HL-60 (cell line): Measurements from ENCODE around the gene CPNE2.

Source experiments
- DNase-seq, 2 experiments: peaks; one replicate each; pipeline ENCODE4 v3.0.0-alpha.2; 2010 to 2020; ENCODE audit warnings: low read depth in 1 of 2, low spot score in 1 of 2
- H3K27ac ChIP-seq: fragments of 250-450 bp; sonication (Bioruptor Pico); replicated peaks from 2 replicates; pipeline ENCODE4 v1.5.1; 2020; ENCODE audit warnings: mild to moderate bottlenecking, moderate library complexity
- H3K27me3 ChIP-seq: fragments of 250-450 bp; sonication (Bioruptor Pico); 2 replicates; pipeline ENCODE4 v1.5.1; 2021; ENCODE audit warnings: mild to moderate bottlenecking, moderate library complexity; ENCODE audit not compliant: insufficient read depth, poor library complexity, severe bottlenecking
- H3K4me3 ChIP-seq: replicated peaks from 2 replicates; pipeline ENCODE4 v1.5.1; 2011; ENCODE audit warnings: mild to moderate bottlenecking, control low read depth, low read length; ENCODE audit not compliant: insufficient read depth
- GABPA ChIP-seq: IDR thresholded peaks from 2 replicates; pipeline ENCODE4 v1.6.1; 2012; ENCODE audit warnings: low read depth
- POLR2AphosphoS5 ChIP-seq: IDR thresholded peaks from 2 replicates; pipeline ENCODE4 v1.6.1; 2012; ENCODE audit warnings: low read depth
- REST ChIP-seq: IDR thresholded peaks from 2 replicates; pipeline ENCODE4 v1.6.1; 2012; ENCODE audit warnings: low read depth; ENCODE audit not compliant: insufficient replicate concordance
- SPI1 ChIP-seq: IDR thresholded peaks from 2 replicates; pipeline ENCODE4 v1.6.1; 2012; ENCODE audit warnings: low read depth, mild to moderate bottlenecking, borderline replicate concordance
- TF ChIP-seq, protein P1 (sequence below): IDR thresholded peaks from one replicate; pipeline ENCODE4 v1.5.1; 2011; ENCODE audit warnings: low read length, control low read depth, inconsistent platforms; ENCODE audit not compliant: insufficient read depth

CPNE2 gene

DNA sequence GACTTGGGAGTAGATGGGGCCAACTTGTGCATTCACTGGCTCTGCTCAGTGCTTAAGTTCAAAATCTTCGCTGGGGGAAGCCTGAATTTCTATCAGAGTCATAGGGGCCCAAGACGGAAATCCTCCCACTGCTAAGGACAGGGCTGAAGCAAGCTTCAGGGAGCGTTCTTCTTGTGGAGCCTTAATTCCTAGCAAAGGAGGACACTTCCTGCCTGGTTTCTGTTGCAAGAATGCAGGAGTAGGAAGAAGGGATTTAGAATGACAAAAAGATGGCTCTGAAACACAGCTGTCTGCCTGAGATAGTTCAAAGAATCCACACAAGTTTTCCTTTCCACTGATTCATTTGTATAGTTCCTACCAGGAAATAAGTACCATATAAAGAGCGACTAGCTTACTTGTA, 67.1 kb downstream of the CPNE2 start:
- Histone ChIP-seq H3K27ac (no peak overlapping the region), H3K27me3 (no peaks in the 10 kb centered on the region)
- TF ChIP-seq, protein P1, sequence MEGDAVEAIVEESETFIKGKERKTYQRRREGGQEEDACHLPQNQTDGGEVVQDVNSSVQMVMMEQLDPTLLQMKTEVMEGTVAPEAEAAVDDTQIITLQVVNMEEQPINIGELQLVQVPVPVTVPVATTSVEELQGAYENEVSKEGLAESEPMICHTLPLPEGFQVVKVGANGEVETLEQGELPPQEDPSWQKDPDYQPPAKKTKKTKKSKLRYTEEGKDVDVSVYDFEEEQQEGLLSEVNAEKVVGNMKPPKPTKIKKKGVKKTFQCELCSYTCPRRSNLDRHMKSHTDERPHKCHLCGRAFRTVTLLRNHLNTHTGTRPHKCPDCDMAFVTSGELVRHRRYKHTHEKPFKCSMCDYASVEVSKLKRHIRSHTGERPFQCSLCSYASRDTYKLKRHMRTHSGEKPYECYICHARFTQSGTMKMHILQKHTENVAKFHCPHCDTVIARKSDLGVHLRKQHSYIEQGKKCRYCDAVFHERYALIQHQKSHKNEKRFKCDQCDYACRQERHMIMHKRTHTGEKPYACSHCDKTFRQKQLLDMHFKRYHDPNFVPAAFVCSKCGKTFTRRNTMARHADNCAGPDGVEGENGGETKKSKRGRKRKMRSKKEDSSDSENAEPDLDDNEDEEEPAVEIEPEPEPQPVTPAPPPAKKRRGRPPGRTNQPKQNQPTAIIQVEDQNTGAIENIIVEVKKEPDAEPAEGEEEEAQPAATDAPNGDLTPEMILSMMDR: no peak
- TF ChIP-seq SPI1: no peak

DNA sequence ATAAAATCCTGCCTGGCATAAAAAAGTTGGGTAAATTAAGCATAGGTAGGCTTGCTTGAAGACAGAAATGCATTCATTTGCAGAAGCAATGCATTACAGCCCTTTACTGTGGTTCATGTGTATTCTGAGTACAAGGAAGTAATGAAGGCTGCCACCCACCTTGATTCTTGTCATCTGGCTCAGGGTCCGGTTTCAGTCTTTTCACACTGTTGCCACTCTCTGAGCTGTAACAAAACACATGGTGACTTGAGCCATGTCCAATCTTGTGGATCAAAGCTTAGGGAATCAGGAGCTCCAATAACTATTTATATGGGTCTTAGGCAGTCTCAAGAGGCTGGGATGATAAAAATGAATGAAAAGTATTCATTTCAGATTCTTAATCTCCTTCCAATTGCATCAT, 71.5 kb downstream of the CPNE2 start:
- Histone ChIP-seq H3K4me3 (no peak overlapping the region), H3K27me3 (no peaks in the 10 kb centered on the region), H3K27ac (no peak overlapping the region)
- DNase-seq: no peak
- TF ChIP-seq SPI1: no peak
- TF ChIP-seq REST: no peak
- no peak for TF ChIP-seq POLR2AphosphoS5
- TF ChIP-seq, protein P1: no peak
- no peak for TF ChIP-seq GABPA

More for the DNA sequence above, 67.1 kb downstream of the CPNE2 start:
- DNase-seq: no peak
- no peak overlapping the region for H3K4me3 ChIP-seq

GRCh38 chr16:57165483-57165882, 73.1 kb downstream of the CPNE2 start:
- no peaks in the 10 kb centered on the region for H3K27me3 ChIP-seq
- no peak overlapping the region for H3K27ac ChIP-seq
- no peak for TF ChIP-seq REST
- TF ChIP-seq POLR2AphosphoS5: no peak
- no peak for TF ChIP-seq GABPA
- TF ChIP-seq SPI1: no peak
- TF ChIP-seq, protein P1: no peak
- no peak overlapping the region for H3K4me3 ChIP-seq
- DNase-seq: no peak

DNA sequence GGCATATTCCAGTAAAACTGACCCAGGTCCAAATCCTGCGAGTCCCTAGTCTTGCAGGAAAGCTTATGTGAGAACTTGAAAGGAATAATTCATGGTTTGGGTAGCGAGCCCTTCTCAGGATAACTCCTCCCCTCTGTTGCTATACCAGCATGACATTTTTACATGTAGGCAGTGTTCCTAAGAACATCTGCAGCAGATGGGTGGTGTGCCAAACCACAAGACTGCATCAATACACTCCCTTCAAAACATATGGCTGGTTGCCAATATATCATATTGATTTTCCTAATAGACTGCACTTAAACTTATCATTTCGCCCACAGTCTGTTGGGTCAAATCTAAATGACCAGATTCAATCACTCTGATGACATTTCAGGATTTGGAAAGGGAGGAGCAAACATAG, 73.6 kb downstream of the CPNE2 start:
- DNase-seq: no peak
- peak overlapping the region; percentile 5; the same call in 1 of the 2 replicates for H3K27ac ChIP-seq
- TF ChIP-seq POLR2AphosphoS5: no peak
- TF ChIP-seq GABPA: no peak
- TF ChIP-seq, protein P1: no peak
- no peak for TF ChIP-seq REST
- no peak for TF ChIP-seq SPI1

More for the DNA sequence above, 73.6 kb downstream of the CPNE2 start:
- no peaks in the 10 kb centered on the region for H3K27me3 ChIP-seq
- H3K4me3 ChIP-seq: no peak overlapping the region
